Measurements from ENCODE around the gene VMAC.

Gene VMAC

GRCh38 chr19:5916181-5916708 lies 11.6 kb downstream of the VMAC start:
- TF ChIP-seq, protein P1, sequence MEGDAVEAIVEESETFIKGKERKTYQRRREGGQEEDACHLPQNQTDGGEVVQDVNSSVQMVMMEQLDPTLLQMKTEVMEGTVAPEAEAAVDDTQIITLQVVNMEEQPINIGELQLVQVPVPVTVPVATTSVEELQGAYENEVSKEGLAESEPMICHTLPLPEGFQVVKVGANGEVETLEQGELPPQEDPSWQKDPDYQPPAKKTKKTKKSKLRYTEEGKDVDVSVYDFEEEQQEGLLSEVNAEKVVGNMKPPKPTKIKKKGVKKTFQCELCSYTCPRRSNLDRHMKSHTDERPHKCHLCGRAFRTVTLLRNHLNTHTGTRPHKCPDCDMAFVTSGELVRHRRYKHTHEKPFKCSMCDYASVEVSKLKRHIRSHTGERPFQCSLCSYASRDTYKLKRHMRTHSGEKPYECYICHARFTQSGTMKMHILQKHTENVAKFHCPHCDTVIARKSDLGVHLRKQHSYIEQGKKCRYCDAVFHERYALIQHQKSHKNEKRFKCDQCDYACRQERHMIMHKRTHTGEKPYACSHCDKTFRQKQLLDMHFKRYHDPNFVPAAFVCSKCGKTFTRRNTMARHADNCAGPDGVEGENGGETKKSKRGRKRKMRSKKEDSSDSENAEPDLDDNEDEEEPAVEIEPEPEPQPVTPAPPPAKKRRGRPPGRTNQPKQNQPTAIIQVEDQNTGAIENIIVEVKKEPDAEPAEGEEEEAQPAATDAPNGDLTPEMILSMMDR (IDR thresholded peaks at IDR 0.05; ENCODE audit: low read length, missing control alignments): no peak
- DNase-seq (ENCODE audit: low read depth): no peak
- H3K4me3 ChIP-seq (replicated peaks; ENCODE audit: low read depth, low read length): no peak overlapping the region

- TF ChIP-seq, protein P1 (IDR thresholded peaks at IDR 0.05; ENCODE audit: low read length, missing control alignments): no peak
- no peak for DNase-seq (ENCODE audit: low read depth)
- H3K4me3 ChIP-seq (replicated peaks; ENCODE audit: low read depth, low read length): no peak overlapping the region
Observed at GRCh38 chr19:5917431-5918107, 12.9 kb downstream of the VMAC start.

DNA sequence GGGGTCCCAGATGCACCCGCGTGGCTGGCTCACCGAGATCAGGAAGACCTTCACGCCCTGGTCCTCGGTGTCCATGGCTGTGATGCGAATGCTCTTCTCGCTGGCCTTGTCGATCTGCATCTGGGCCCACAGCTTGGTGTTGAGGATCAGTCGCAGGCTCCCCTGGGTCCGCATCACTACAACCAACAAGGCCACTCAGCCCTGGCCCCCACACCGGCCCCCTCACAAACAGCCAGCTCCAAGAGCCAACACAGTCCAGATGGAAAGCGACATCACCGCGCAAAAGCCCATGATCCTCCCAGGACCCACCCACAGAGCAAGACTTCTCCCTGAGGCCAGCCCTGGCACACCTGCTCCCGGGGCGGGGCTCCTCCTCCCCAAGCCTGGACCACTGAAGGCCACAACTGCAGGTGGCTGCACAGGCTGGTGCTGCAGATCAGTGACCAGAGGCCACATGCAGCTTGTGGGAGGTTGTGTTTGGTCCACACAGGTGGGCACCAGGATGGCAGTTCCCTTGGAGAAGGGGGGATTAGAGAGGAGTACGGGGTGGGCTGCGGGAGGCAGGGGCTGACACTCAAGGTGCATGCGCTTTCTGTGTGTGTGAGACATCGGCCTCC lies 13.9 kb downstream of the VMAC start:
- TF ChIP-seq, protein P1 (IDR thresholded peaks at IDR 0.05; ENCODE audit: low read length, missing control alignments): no peak
- DNase-seq (ENCODE audit: low read depth): no peak
- no peak overlapping the region for H3K4me3 ChIP-seq (replicated peaks; ENCODE audit: low read depth, low read length)

GRCh38 chr19:5921516-5922160 lies 17.0 kb downstream of the VMAC start:
- no peak overlapping the region for H3K4me3 ChIP-seq (replicated peaks; ENCODE audit: low read depth, low read length)
- TF ChIP-seq, protein P1 (IDR thresholded peaks at IDR 0.05; ENCODE audit: low read length, missing control alignments): no peak
- DNase-seq (ENCODE audit: low read depth): no peak

- TF ChIP-seq, protein P1 (IDR thresholded peaks at IDR 0.05; ENCODE audit: low read length, missing control alignments): no peak
- no peak for DNase-seq (ENCODE audit: low read depth)
- H3K4me3 ChIP-seq (replicated peaks; ENCODE audit: low read depth, low read length): no peak overlapping the region
Observed at GRCh38 chr19:5922161-5922545, 17.5 kb downstream of the VMAC start.

- no peak for DNase-seq (ENCODE audit: low read depth)
- no peak overlapping the region for H3K4me3 ChIP-seq (replicated peaks; ENCODE audit: low read depth, low read length)
- TF ChIP-seq, protein P1 (IDR thresholded peaks at IDR 0.05; ENCODE audit: low read length, missing control alignments): no peak
Observed at GRCh38 chr19:5923356-5923755, 18.7 kb downstream of the VMAC start.
